Liver (tissue), 9 donors: ENCODE results near the gene GPR25. TPM values are rescaled to one million over a fixed set of nuclear protein-coding genes. Genes with fewer than 3 reads are reported as not detected.

Source experiments
- DNase-seq: peaks from one replicate; pipeline ENCODE4 v3.0.0-alpha.2; 2017; ENCODE audit warnings: low spot score
- H3K27ac ChIP-seq, 2 donors: one replicate each; pipeline ENCODE4 v1.7.0; 2013; ENCODE audit warnings: inconsistent platforms in 2 of 2, low read length in 2 of 2, control low read depth in 1 of 2, low read depth in 1 of 2, mild to moderate bottlenecking in 1 of 2
- H3K27me3 ChIP-seq, 4 donors: one replicate each; pipeline versions ENCODE4 v1.6.1 to v1.7.0; 2013; ENCODE audit warnings: low read length in 3 of 4, inconsistent platforms in 1 of 4, mild to moderate bottlenecking in 1 of 4, moderate library complexity in 1 of 4; ENCODE audit not compliant: control insufficient read depth in 4 of 4, insufficient read depth in 4 of 4
- H3K36me3 ChIP-seq, 4 donors: one replicate each; pipeline versions ENCODE4 v1.6.1 to v1.7.0; 2013; ENCODE audit warnings: low read length in 3 of 4, mild to moderate bottlenecking in 3 of 4, low read depth in 1 of 4, moderate library complexity in 1 of 4; ENCODE audit not compliant: control insufficient read depth in 4 of 4, insufficient read depth in 3 of 4
- H3K4me1 ChIP-seq, 4 donors: one replicate each; pipeline versions ENCODE4 v1.6.1 to v1.7.0; 2013; ENCODE audit warnings: low read length in 3 of 4, mild to moderate bottlenecking in 3 of 4, moderate library complexity in 1 of 4; ENCODE audit not compliant: control insufficient read depth in 4 of 4, insufficient read depth in 4 of 4
- H3K4me3 ChIP-seq, 3 donors: one replicate each; pipeline versions ENCODE4 v1.6.1 to v1.7.0; 2013; ENCODE audit warnings: low read length in 3 of 3, control low read depth in 1 of 3, low read depth in 1 of 3, mild to moderate bottlenecking in 1 of 3
- H3K9ac ChIP-seq, 2 donors: one replicate each; pipeline ENCODE4 v1.7.0; 2013; ENCODE audit warnings: low read length in 2 of 2, mild to moderate bottlenecking in 2 of 2, moderate library complexity in 2 of 2, control low read depth in 1 of 2, low read depth in 1 of 2
- H3K9me3 ChIP-seq, 4 donors: one replicate each; pipeline versions ENCODE4 v1.6.1 to v1.7.0; 2013; ENCODE audit warnings: low read length in 3 of 4; ENCODE audit not compliant: control insufficient read depth in 4 of 4
- FOXA1 ChIP-seq: IDR thresholded peaks from 2 replicates; pipeline ENCODE4 v1.6.1; 2016; ENCODE audit warnings: antibody characterized with exemption
- FOXA2 ChIP-seq: IDR thresholded peaks from 2 replicates; pipeline ENCODE4 v1.6.1; 2016; ENCODE audit warnings: antibody characterized with exemption
- GABPA ChIP-seq, 2 donors: IDR thresholded peaks in 1 of 2; conservative IDR thresholded peaks in 1 of 2; 2 replicates each; pipeline ENCODE4 v1.6.1; 2016; ENCODE audit warnings: antibody characterized with exemption in 2 of 2, mild to moderate bottlenecking in 1 of 2, moderate library complexity in 1 of 2
- HNF4A ChIP-seq, 2 donors: conservative IDR thresholded peaks; 2 replicates each; pipeline ENCODE4 v1.6.1; 2016; ENCODE audit warnings: antibody characterized with exemption in 2 of 2, mild to moderate bottlenecking in 2 of 2
- HNF4G ChIP-seq: IDR thresholded peaks from 2 replicates; pipeline ENCODE4 v1.6.1; 2016; ENCODE audit warnings: antibody characterized with exemption
- JUND ChIP-seq, 2 donors: IDR thresholded peaks; 2 replicates each; pipeline ENCODE4 v1.6.1; 2016; ENCODE audit warnings: antibody characterized with exemption in 2 of 2
- RAD21 ChIP-seq, 2 donors: IDR thresholded peaks; 2 replicates each; pipeline ENCODE4 v1.6.1; 2016; ENCODE audit warnings: antibody characterized with exemption in 2 of 2, mild to moderate bottlenecking in 2 of 2
- RXRA ChIP-seq, 2 donors: IDR thresholded peaks; 2 replicates each; pipeline ENCODE4 v1.6.1; 2017 to 2018; ENCODE audit warnings: antibody characterized with exemption in 2 of 2, mild to moderate bottlenecking in 1 of 2
- TAF1 ChIP-seq: conservative IDR thresholded peaks from 2 replicates; pipeline ENCODE4 v1.6.1; 2016; ENCODE audit warnings: antibody characterized with exemption, mild to moderate bottlenecking
- YY1 ChIP-seq: IDR thresholded peaks from 2 replicates; pipeline ENCODE4 v1.6.1; 2016; ENCODE audit warnings: antibody characterized with exemption, mild to moderate bottlenecking
- WGBS: extraction: QIAGEN DNeasy Blood & Tissue Kit; methylation state at CpG from one replicate; pipeline ENCODE4 v1.1.7; 2013; 5-methylcytosine and 5-hydroxymethylcytosine counted together
- polyA plus RNA-seq, 2 donors: library from polyadenylated mRNA; stranded (reverse) in 1 of 2; unstranded in 1 of 2; fragments of 200-250 nt in 1 of 2; fragments of >200 nt in 1 of 2; fragmentation: Nextera tagmentation in 1 of 2; extraction: Ambion mirVana in 1 of 2; gene quantifications; one replicate each; pipeline versions ENCODE4 v1.2.1 to v1.2.3, GENCODE V29; 2013 to 2015
- total RNA-seq, 2 donors: library from RNA; depleted of rRNA; stranded (reverse); fragments of >200 nt; gene quantifications; one replicate each; pipeline ENCODE4 v1.2.3, GENCODE V29; 2014
- TF ChIP-seq, protein P1 (sequence below): IDR thresholded peaks from 2 replicates; pipeline ENCODE4 v1.6.1; 2016; ENCODE audit warnings: antibody characterized with exemption, mild to moderate bottlenecking
- TF ChIP-seq, protein P2 (sequence below): IDR thresholded peaks from 2 replicates; pipeline ENCODE4 v1.6.1; 2016; ENCODE audit warnings: antibody characterized with exemption
- TF ChIP-seq, protein P3 (sequence below): IDR thresholded peaks from 2 replicates; pipeline ENCODE4 v1.6.1; 2016; ENCODE audit warnings: antibody characterized with exemption
- donor health status: healthy.
- donor health status: healthy.
- donor health status: healthy.
- donor health status: healthy.
- donor health status: healthy.

The GPR25 gene
- total and polyA plus RNA-seq, 4 donors, result 0.08 to 0.13 TPM; not detected in 2

DNA sequence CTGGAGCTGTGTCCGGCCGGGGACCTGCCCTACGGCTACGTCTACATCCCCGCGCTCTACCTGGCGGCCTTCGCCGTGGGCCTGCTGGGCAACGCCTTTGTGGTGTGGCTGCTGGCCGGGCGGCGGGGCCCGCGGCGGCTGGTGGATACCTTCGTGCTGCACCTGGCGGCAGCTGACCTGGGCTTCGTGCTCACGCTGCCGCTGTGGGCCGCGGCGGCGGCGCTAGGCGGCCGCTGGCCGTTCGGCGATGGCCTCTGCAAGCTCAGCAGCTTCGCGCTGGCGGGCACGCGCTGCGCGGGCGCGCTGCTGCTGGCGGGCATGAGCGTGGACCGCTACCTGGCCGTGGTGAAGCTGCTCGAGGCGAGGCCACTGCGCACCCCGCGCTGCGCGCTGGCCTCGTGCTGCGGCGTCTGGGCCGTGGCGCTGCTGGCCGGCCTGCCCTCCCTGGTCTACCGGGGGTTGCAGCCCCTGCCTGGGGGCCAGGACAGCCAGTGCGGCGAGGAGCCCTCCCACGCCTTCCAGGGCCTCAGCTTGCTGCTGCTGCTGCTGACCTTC is 412 bp downstream of the GPR25 start:
- no peak for TF ChIP-seq TAF1
- TF ChIP-seq, protein P1, sequence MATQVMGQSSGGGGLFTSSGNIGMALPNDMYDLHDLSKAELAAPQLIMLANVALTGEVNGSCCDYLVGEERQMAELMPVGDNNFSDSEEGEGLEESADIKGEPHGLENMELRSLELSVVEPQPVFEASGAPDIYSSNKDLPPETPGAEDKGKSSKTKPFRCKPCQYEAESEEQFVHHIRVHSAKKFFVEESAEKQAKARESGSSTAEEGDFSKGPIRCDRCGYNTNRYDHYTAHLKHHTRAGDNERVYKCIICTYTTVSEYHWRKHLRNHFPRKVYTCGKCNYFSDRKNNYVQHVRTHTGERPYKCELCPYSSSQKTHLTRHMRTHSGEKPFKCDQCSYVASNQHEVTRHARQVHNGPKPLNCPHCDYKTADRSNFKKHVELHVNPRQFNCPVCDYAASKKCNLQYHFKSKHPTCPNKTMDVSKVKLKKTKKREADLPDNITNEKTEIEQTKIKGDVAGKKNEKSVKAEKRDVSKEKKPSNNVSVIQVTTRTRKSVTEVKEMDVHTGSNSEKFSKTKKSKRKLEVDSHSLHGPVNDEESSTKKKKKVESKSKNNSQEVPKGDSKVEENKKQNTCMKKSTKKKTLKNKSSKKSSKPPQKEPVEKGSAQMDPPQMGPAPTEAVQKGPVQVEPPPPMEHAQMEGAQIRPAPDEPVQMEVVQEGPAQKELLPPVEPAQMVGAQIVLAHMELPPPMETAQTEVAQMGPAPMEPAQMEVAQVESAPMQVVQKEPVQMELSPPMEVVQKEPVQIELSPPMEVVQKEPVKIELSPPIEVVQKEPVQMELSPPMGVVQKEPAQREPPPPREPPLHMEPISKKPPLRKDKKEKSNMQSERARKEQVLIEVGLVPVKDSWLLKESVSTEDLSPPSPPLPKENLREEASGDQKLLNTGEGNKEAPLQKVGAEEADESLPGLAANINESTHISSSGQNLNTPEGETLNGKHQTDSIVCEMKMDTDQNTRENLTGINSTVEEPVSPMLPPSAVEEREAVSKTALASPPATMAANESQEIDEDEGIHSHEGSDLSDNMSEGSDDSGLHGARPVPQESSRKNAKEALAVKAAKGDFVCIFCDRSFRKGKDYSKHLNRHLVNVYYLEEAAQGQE, result no peak
- no peaks in the 10 kb centered on the region for H3K9me3 ChIP-seq
- H3K4me3 ChIP-seq, result peak overlapping the region in 1 of 3 donors; percentile 31
- no peak for DNase-seq
- H3K36me3 ChIP-seq, result no peaks in the 10 kb centered on the region
- no peak overlapping the region for H3K27ac ChIP-seq
- H3K9ac ChIP-seq, result no peak overlapping the region
- H3K4me1 ChIP-seq, result peaks cover 0 to 10% (median 8%) of the 10 kb centered on the region in 4 donors
- WGBS, result 14% methylated on average over 61 of the region's 61 CpGs
- H3K27me3 ChIP-seq, result peaks cover 0 to 2% (median under 1%) of the 10 kb centered on the region in 4 donors

DNA sequence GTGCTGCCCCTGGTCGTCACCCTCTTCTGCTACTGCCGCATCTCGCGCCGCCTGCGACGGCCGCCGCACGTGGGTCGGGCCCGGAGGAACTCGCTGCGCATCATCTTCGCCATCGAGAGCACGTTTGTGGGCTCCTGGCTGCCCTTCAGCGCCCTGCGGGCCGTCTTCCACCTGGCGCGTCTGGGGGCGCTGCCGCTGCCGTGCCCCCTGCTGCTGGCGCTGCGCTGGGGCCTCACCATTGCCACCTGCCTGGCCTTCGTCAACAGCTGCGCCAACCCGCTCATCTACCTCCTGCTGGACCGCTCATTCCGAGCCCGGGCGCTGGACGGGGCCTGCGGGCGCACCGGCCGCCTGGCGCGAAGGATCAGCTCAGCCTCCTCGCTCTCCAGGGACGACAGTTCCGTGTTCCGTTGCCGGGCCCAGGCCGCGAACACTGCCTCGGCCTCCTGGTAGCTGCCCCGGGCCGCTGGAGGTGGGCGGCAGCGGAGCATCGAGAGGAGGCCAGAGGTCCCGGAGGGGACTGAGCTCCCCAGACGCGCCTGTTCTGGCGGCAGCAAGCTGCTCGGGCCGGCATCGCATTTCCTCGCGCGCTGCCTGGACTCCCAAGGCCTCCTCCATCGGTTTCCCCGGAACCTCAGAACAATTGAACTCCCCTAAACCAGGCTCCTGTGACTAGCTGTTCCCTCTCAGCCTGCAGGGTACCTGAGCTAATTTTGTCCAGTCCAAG is 1.1 kb downstream of the GPR25 start:
- 29% methylated on average over 66 of the region's 66 CpGs for WGBS
- no peak for DNase-seq
- no peaks in the 10 kb centered on the region for H3K9me3 ChIP-seq
- peaks cover 0 to 2% (median under 1%) of the 10 kb centered on the region in 4 donors for H3K27me3 ChIP-seq
- no peaks in the 10 kb centered on the region for H3K36me3 ChIP-seq
- H3K4me1 ChIP-seq, result peaks cover 0 to 10% (median 8%) of the 10 kb centered on the region in 4 donors
- H3K4me3 ChIP-seq, result peak overlapping the region in 1 of 3 donors; percentile 31
- no peak overlapping the region for H3K27ac ChIP-seq
- TF ChIP-seq YY1, result no peak
- TF ChIP-seq, protein P2, sequence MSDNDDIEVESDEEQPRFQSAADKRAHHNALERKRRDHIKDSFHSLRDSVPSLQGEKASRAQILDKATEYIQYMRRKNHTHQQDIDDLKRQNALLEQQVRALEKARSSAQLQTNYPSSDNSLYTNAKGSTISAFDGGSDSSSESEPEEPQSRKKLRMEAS, result no peak
- no peak for TF ChIP-seq FOXA1
- no peak for TF ChIP-seq JUND (IDR thresholded peaks at IDR 0.05)
- no peak for TF ChIP-seq TAF1
- TF ChIP-seq FOXA2, result no peak
- H3K9ac ChIP-seq, result no peak overlapping the region

DNA sequence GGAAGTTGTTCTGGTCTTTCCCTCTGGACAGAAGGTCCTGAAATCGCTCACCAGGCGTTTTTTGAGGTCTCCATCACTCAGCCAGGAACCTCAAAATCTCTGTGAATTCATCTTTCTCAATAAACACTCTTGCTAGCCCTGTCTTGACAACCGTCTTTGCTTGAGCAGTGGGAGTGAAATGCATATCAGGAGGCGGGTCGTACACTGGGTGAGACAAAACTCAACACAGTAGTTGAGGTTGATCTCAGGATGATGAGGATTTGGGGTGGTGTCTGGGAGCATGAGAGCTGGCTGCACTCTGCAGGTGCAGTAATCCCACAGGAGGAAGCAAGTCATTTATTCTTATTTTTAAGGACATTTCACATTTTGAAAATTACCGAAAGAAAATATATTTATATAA is 1.9 kb downstream of the GPR25 start:
- WGBS, result 88% methylated on average over 6 of the region's 6 CpGs
- Histone ChIP-seq H3K9me3 (no peaks in the 10 kb centered on the region), H3K9ac (no peak overlapping the region), H3K27me3 (peaks cover 0 to 2% (median under 1%) of the 10 kb centered on the region in 4 donors), H3K27ac (no peak overlapping the region), H3K36me3 (no peaks in the 10 kb centered on the region), H3K4me1 (peaks cover 0 to 10% (median 8%) of the 10 kb centered on the region in 4 donors), H3K4me3 (no peak overlapping the region)
- DNase-seq, result no peak
- TF ChIP-seq, protein P3, sequence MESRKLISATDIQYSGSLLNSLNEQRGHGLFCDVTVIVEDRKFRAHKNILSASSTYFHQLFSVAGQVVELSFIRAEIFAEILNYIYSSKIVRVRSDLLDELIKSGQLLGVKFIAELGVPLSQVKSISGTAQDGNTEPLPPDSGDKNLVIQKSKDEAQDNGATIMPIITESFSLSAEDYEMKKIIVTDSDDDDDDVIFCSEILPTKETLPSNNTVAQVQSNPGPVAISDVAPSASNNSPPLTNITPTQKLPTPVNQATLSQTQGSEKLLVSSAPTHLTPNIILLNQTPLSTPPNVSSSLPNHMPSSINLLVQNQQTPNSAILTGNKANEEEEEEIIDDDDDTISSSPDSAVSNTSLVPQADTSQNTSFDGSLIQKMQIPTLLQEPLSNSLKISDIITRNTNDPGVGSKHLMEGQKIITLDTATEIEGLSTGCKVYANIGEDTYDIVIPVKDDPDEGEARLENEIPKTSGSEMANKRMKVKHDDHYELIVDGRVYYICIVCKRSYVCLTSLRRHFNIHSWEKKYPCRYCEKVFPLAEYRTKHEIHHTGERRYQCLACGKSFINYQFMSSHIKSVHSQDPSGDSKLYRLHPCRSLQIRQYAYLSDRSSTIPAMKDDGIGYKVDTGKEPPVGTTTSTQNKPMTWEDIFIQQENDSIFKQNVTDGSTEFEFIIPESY, result no peak
- TF ChIP-seq GABPA (IDR thresholded peaks at IDR 0.05 in 1 of 2, conservative IDR thresholded peaks at IDR 0.05 in 1 of 2) (no peak), FOXA1 (no peak), RAD21 (IDR thresholded peaks at IDR 0.05) (no peak), YY1 (no peak), HNF4A (conservative IDR thresholded peaks at IDR 0.05) (no peak), RXRA (IDR thresholded peaks at IDR 0.05) (no peak), HNF4G (no peak)
- TF ChIP-seq, protein P2, result no peak
